GM21786 (cell line): ENCODE data around the gene ECHS1.
"Not testable (repeated sequence)": the region's sequence is repeated elsewhere in the genome, so short reads cannot be mapped to it uniquely, and the experiment has no call there.

Experiments
- ATAC-seq: cut with Tn5 transposase; IDR thresholded peaks from one replicate; pipeline ENCODE4 v1.9.1; 2021; ENCODE audit not compliant: unreplicated experiment

ECHS1 gene

DNA sequence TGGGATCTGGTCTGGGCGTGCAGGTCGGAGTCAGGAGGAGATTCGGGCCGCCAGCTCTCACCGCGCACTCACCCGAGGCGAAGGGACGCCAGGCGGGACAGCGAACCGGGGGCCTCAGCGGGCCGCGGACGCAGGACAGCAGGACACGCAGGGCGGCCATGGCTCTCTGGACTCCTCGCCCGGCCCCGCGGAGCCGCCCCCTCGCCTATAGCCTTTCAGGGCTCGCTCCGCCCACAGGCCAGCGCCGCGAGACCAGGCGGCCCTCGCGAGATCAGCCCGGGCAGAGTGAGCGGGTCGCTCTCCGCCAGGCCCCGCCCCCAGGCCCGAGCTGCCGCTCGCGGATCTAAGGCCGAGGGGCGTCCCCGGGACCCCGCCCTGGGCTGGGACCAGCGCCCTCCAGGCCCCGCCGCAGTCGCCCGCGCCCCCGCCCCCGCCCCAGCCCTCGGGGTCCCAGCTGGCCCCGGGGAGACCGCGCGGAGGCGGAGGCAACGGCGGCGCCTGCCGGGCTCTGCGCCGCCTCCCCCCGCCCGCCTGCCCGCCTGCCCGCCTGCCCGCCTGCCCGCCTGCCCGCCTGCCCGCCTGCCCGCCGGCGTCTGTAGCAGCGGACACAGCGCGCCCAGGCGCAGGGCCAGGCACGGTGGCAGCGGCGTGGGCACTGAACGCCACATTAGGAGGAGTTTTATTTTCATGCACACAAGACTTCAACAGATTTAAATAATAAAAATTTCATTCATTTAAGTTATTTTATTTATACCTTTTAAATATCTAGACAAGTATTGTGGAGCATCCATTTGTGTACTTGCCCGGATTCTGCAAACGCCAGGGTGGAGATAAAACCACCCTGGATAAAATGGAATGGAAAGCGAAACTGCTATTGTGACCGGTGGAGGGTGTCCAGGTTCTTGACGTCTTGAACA, at the start of gene ECHS1:
TSS of gene ECHS1 (minus strand) at position 181 of the 917 bp plus-strand sequence. CDS start at position 160, 21 bp downstream.
- ATAC-seq, result peak; percentile 90

DNA sequence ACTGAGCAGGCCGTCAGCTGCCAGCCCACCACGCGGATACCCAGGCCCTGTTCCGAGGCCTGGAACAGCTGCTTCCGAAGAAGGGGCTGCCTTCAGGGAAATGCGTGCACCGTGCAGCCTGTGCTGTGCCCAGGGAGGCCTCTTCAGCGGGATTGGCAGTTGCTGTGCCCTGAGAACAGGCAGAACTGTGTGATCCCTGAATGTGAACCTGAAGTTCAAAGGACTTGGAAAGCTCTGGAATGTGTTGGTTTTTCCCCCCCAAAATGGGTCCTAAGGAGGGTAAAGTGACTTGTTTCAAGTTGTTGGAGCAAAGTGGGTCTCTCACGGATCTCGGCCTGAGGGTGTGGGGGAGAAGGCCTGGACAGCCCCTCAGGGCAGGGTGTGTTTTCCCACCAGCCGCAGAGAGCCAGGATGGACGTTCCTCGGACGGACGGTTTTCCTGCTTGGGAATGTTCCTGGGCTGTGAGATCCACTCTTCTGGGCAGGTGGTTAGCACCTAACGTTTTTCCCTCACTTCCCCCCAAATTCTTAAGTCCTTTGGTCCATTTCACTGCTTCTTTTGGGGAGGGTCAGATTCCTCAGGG, 49.2 kb upstream of the ECHS1 start:
- ATAC-seq, result no peak

DNA sequence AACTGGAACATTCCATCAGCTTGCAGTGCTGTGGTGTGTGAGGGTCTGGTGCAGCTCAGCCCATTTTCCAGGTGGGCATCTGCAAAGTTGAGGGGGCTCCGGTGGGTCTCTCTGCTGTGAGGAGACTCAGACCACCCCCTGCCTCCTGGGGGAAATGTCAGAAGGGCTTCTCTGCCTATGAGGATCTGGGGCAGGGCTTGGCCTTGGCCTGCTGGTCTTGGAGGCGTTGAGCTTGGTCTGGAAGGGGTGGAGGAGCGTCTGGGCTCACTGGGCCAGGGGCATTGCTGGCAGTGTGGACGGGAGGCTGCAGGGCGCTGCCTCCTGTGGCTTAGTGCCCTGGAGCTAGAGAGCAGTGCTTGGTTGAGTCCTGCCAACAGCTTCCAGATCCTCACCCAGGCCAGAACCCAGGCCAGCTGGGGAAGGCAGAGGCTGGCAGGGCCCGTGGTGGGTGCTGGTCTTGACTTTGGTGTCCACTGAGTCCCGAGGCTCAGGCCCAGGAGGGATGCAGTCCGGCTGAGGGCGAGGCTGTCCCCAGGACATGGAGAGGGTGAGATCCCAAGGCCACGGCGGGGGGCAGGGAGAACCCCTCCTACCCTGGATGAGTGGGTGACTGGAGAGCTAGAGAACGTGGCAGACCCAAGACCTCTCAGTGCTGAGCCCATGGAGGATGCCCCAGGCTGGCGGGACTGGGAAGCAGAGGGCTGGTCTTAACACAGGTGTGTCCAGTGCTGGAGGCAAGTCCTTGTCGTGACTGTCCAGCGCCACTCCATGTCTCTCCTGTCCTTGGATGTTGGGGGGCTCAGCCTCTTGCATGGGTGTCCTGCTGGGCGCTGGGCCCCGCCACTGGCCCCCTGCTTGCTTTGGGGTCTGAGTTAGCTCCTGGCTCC, 48.4 kb upstream of the ECHS1 start:
- no peak for ATAC-seq

DNA sequence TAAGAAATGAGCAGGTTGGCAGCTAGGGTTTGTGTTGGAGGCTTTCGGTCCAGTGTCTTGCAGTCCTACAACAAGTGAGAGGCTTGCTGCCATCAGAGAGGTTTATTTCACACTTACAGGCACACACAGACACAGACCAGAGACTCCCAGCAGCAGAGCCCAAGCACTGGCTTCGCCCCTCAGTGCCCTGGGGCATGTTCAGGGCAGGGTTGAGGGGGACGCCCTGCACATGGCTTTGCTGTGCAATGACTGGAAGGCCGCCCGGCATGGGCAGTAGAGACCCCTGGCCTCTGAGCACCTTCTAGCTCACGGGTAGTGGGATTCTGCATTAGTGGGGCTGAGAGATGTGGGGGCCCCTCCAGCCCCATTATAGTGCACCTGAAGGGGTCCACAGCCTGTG, 47.4 kb upstream of the ECHS1 start:
- no peak for ATAC-seq

DNA sequence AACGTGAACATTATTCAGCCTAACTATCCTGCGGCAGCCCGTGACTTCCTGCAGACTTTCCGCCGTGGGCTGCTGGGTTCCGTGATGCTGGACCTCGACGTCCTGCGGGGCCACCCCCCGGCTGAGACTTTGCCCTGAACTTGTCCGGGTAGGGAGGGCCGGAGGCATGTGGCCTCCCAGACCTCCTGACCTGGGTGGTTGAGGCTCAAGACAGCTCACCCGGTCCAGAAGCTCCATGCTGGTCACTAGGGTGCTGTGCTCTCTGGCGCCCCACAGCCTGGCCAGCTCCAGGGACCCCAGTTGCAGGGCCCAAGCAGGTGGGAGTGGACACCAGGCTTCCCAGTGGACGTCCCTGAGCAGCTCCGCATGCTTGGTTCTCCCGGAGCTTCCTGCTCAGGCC, 46.9 kb upstream of the ECHS1 start:
- no peak for ATAC-seq

DNA sequence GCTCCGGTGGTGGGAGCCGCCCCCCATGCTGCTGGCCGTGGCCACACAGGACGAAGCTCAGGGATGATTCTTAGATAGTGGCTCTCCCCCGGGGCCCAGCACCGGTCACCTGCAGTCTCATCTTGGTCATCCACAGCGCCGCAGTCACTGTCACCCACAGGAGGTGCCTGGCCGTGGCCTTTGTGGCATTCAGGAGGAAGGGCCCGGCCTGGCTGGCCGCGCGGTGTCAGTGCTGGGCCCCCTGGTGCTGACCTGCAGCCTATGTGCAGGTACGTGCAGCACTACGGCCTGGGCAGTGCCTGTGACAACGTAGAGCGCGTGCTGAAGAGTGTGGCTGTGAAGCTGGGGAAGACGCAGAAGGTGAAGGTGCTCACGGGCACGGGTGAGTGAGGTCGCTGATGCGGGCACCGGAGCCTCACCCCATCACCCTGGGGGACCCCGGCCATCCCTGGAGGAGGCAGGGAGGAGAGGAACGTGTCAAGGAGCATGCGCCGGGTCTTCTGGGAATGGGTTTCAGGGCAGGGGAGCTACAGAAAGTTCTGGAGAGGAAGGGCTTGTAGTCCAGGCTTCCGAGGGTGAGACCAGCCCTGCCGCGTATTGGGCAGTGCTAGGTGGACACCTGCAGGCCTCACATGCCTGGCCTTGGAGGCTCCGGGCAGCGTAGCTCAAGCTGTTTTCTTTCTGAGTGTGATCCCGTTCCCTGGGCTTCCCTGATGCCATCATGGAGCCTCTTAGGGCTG, 46.2 kb upstream of the ECHS1 start:
- ATAC-seq, result no peak

DNA sequence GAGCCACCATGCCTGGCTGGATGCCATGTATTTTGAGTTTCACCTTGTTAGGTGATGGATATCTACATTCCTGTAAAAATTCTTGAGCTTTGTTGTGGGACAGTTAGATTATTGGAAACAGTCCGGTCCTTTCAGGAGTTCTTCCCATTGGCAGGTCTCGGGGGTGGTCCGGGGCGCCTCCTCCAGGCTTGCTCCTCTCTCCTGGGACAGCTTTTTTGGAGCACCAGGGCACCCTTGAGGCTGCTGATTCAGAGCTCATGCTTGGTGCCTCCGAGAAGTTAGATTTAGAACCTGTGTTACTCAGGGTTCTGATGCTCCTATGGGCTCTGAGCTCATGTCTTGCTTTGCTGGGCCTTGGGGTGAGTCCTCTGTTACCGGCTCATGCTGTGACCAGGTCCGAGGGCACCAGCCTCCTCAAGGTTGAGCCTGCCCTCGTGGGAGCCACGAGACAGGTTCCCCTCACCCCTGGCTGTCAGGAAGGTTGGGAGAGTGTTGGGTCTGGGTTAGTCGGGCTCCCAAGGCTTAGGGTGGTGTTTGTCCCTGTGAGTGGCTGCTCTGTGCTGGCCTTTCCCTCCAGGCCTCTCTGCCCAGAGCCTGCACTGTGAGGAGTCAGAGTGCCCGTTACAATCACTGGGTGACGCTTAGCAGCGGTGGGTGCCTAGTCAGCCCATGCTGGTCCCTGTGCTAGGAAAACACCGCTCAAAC, 45.3 kb upstream of the ECHS1 start:
- no peak for ATAC-seq

DNA sequence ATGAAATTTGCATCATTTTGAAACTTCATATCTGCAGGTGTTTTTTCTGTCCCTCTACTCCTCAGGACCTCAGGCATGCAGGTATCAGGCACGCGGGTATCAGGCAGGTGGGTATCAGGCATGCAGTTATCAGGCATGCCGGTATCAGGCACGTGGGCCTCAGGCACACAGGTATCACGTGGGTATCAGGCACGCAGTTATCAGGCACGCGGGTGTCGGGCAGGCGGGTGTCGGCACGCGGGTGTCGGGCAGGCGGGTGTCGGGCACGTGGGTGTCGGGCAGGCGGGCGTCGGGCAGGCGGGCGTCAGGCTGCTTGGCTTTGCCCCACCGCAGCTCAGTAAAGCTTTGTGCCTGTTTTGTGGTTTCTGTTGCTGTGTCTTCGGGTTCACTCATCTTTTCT, 42.6 kb upstream of the ECHS1 start:
- no peak for ATAC-seq

DNA sequence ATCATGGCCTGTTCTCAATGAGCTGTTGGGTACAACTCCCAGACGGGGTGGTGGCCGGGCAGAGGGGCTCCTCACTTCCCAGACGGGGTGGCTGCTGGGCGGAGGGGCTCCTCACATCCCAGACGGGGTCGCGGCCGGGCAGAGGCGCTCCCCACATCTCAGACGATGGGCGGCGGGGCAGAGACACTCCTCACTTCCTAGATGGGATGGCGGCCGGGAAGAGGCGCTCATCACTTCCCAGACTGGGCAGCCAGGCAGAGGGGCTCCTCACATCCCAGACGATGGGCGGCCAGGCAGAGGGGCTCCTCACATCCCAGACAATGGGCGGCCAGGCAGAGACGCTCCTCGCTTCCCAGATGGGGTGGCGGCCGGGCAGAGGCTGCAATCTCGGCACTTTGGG, 41.2 kb upstream of the ECHS1 start:
- not testable (repeated sequence) for ATAC-seq

DNA sequence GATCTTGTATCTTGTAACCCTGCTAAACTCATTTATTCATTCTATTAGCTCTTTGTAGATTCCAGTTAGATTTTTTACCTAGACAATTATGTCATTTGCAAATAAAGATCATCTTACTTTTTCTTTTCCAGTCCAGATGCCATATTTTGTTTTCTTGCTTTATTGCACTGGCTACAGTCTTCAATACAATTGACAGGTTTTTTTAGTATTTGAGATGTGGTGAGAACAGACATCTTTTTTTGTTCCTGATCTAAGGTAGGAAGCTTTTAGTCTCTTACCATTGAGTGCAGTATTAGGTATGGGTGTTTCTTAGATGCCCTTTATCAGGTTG, 39.2 kb upstream of the ECHS1 start:
- no peak for ATAC-seq

DNA sequence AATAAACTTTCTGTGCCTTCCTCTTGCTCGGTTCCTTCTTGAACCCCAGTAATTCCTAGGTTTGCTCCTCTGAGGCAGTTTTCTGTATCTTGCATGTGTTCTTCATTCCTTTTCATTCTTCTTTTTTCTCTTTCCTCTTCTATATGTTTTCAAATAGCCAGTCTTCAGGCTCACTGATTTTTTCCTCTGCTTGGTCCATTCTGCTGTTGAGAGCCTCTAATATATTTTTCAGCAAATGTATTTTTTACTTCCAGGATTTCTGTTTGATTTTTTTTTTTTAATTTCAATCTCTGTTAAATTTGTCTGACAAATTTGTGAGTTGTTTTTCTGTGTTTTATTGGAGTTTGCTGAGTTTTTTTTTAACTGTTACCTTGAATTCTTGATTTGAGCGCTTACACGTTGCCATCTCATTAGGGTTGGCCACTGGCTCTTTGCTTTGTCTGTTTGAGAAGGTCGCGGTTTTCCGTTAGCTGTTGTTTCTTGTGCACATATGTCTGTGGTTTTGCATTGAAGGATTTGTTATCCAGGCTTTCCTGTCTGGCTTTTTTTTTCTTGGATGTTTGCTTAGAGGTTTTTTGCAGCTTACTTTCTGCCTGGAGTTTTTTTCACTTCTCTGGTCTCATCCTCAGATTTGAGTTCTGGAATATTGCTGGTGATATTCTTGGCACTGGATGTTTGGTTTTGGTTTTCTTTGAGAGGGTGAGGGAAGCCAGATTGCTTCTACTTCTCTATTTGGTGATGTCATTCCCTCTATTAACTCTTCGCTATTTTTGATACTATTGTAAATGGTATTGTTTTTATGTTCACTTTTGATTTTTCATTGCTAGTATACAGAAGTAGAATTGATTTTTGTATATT, 38.6 kb upstream of the ECHS1 start:
- no peak for ATAC-seq

DNA sequence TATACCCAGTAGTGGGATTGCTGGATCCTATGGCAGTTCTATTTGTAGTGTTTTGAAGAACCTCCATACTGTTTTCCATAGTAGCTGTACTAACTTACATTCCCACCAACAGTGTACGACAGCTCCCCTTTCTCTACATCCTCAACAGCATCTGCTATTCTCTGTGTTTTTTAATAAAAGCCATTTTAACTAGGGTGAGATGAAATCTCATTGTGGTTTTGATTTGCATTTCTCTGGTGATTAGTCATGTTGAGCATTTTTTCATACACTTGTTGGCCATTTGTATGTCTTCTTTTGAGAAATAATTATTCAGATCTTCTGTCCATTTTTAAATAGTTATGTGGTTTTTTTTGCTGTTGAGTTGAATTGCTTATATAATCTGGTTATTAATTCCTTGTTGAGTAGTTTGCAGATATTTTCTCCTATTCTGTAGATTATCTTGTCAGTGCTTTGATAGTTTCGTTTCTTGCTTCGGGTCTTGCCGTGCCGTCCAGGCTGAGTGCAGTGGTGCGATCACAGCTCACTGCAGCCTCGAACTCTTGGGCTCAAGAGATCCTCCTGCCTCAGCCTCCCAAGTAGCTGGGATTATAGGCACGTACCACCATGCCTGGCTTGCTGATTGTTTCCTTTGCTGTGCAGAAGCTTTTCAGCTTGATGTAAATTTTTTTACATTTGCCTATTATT, 32.8 kb upstream of the ECHS1 start:
- peak; percentile 48 for ATAC-seq

DNA sequence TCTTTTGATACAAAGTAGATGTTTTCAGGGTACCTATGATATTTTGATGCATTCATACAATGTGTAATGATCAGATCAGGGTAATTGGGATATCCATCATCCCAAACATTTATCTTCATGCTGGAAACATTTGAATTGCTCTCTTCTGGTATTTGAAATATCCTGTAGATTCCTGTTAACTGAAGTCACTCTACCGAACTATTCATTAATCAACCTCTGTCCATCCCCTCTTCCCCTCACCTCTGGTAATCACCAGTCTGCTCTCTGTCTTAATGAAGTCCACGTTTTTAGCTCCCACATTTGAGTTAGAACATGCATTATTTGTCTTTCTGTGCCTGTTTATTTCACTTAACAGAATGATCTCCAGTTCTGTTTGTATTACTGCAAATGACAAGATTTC, 32.1 kb upstream of the ECHS1 start:
- ATAC-seq, result no peak

DNA sequence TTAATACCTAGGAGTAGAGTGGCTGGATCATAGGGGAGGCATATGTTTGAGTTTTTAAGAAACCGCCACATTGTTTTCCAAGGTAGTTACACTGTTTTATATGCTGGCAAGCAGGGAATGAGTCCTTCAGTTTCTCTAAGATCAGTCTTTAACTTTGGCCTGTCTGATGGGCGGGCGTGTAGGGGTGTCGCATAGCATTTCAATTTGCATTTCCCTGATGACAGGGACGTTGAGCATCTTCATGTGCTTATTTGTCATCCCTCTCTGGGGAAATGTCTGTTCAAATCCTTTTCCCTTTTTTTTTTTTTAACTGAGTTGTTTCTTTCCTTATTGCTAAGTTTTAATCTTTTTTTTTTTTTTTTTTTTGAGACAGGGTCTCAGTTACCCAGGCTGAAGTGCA, 30.6 kb upstream of the ECHS1 start:
- no peak for ATAC-seq

DNA sequence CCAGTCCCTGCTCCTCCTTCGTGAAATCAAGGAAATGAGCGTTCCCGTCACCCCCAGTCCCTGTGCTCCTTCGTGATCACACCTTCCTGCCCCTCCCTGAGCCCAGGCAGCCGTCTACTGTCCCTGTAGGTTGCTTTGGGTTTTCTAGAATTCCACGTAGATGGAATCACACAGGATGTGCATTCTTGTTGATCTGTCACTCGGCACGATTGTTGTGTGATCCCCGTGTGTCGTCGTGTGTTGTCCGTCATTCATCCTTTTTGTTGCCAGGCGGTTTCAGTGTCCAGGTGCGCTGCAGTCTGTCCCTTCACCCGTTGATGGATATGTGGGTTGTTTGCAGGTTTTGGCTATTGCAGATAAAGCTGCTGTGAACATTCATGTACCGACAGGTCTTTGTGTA, 30.2 kb upstream of the ECHS1 start:
- no peak for ATAC-seq

DNA sequence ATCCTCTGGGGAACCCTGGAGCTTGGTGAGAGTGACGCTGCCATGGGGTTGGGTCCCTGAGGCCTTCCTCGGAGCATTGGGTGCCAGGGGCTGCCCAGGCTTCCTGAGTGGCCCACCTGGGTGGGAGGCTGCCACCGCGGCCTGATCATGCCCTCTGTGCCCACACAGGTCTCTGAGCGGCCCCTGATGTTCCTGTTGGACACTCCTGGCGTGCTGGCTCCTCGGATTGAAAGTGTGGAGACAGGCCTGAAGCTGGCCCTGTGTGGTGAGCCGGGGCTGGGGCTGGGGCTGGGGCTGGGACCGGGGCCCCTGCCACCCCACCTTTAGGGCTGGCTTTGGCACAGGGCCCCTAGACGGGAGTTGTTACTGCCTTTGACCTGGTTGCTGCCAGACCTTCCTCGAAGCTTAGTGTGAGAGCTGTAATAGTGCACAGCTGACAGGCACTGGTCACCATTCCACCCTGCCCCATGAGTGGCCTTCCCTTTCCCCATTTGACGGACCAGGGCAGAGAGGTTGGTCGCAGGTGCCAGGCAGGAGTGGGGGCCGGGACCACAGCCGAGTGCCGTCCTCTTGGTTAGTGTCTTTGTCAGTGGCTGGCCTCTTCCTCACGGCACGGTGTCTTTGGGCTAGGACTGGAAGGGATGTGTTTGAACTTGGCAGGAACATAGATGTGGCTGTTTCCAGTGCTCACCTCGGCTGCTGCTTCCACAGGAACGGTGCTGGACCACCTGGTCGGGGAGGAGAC, 29.0 kb upstream of the ECHS1 start:
- ATAC-seq, result no peak

DNA sequence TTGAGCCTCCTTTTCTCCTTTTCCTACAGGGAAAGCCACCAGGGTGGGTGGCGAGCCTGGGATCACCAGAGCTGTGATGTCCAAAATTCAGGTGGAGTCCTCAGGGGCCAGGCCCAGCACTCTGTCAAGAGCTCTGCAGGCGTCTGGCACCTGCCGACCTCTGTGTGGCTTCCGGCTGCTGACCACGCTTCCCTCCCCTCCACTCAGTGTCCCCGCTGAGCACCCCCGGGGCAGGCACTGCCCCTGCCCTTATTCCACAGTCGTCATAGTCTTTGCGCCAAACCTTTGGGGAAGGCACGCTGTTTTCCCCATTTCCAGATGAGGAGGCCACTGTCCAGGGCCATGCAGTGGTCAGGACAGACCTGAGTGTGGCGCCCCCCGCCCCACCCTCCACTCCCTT, 28.3 kb upstream of the ECHS1 start:
- no peak for ATAC-seq
